H1 (cell line): ENCODE measurements around the gene THADA.

Experiments
- EGR1 ChIP-seq: IDR thresholded peaks from 2 replicates; pipeline ENCODE4 v1.6.1; 2011; ENCODE audit warnings: low read depth, low read length, borderline replicate concordance
- EP300 ChIP-seq, 2 experiments: IDR thresholded peaks; 1 replicate in 1 of 2; 2 replicates in 1 of 2; pipeline ENCODE4 v1.6.1; 2011 to 2012; ENCODE audit warnings: low read depth in 2 of 2, low read length in 2 of 2, mild to moderate bottlenecking in 2 of 2, borderline replicate concordance in 1 of 2, inconsistent platforms in 1 of 2, moderate library complexity in 1 of 2
- EZH2 ChIP-seq: fragments of 200-600 bp; sonication (generic); IDR thresholded peaks from 2 replicates; pipeline ENCODE4 v1.7.1; 2012; ENCODE audit warnings: low read depth, mild to moderate bottlenecking, moderate library complexity, low read length, inconsistent platforms; ENCODE audit not compliant: severe bottlenecking
- GABPA ChIP-seq: IDR thresholded peaks from 2 replicates; pipeline ENCODE4 v1.6.1; 2011; ENCODE audit warnings: mild to moderate bottlenecking, low read length, moderate library complexity, borderline replicate concordance; ENCODE audit not compliant: insufficient read depth
- HDAC6 ChIP-seq: IDR thresholded peaks from one replicate; pipeline ENCODE4 v1.7.1; 2012; ENCODE audit warnings: low read depth, mild to moderate bottlenecking, inconsistent platforms, low read length, moderate library complexity
- KDM5A ChIP-seq: fragments of 200-600 bp; IDR thresholded peaks from 2 replicates; pipeline ENCODE4 v1.7.1; 2012; ENCODE audit warnings: mild to moderate bottlenecking, low read length, inconsistent platforms, mixed read lengths
- POLR2A ChIP-seq, 2 experiments: IDR thresholded peaks; 1 replicate in 1 of 2; 2 replicates in 1 of 2; pipeline ENCODE4 v1.6.1; 2011; ENCODE audit warnings: low read depth in 2 of 2, low read length in 2 of 2, mild to moderate bottlenecking in 2 of 2; ENCODE audit errors: control extremely low read depth in 1 of 2
- POLR2AphosphoS5 ChIP-seq: IDR thresholded peaks from 2 replicates; pipeline ENCODE4 v1.6.1; 2011; ENCODE audit warnings: low read depth, low read length
- SRF ChIP-seq: IDR thresholded peaks from 2 replicates; pipeline ENCODE4 v1.6.1; 2011; ENCODE audit warnings: mild to moderate bottlenecking, low read depth, low read length, moderate library complexity
- TAF1 ChIP-seq: IDR thresholded peaks from 2 replicates; pipeline ENCODE4 v1.6.1; 2011; ENCODE audit warnings: mild to moderate bottlenecking, low read depth, low read length
- TCF12 ChIP-seq: IDR thresholded peaks from 2 replicates; pipeline ENCODE4 v1.6.1; 2011; ENCODE audit warnings: low read depth, mild to moderate bottlenecking, low read length
- TF ChIP-seq, protein P1 (sequence below), 3 experiments: IDR thresholded peaks; 1 replicate in 2 of 3; 2 replicates in 1 of 3; pipeline versions ENCODE4 v1.5.1 to v1.6.1; 2011; ENCODE audit warnings: low read length in 3 of 3, mild to moderate bottlenecking in 3 of 3, inconsistent platforms in 2 of 3, low read depth in 1 of 3, moderate library complexity in 1 of 3; ENCODE audit not compliant: insufficient read depth in 1 of 3; ENCODE audit errors: control extremely low read depth in 1 of 3
- TF ChIP-seq, protein P2 (sequence below): IDR thresholded peaks from 2 replicates; pipeline ENCODE4 v1.6.1; 2011; ENCODE audit warnings: low read length, improper control_type of control experiment

DNA sequence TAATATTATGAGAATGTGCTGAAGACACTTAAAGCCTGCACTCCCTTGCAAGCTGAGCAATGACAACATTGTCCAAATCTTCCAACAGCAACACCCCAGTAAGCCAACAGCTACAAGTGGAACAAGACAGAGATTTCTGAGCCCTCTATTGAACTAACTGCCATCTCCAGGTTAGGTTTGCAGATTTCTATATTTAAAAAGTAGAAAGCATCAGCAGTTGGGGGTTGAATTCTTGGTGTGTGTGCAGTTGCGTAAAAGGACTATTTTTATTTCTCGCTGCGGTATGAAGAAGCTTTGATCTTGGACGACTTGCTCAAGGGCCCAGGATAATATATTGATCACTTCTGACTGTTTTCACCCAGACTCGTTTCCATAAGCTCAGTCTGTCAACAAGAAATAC, 263.2 kb downstream of the THADA start:
- TF ChIP-seq GABPA (no peak), POLR2AphosphoS5 (no peak), POLR2A (IDR thresholded peaks at IDR 0.05; ENCODE audit: control extremely low read depth in 1 of 2, low read depth in 2 of 2, low read length in 2 of 2) (no peak), EZH2 (no peak), KDM5A (no peak), TAF1 (no peak), HDAC6 (no peak), TCF12 (no peak), EGR1 (no peak), EP300 (IDR thresholded peaks at IDR 0.05; ENCODE audit: borderline replicate concordance in 1 of 2, low read depth in 2 of 2, low read length in 2 of 2) (no peak), SRF (no peak)
- TF ChIP-seq, protein P1, sequence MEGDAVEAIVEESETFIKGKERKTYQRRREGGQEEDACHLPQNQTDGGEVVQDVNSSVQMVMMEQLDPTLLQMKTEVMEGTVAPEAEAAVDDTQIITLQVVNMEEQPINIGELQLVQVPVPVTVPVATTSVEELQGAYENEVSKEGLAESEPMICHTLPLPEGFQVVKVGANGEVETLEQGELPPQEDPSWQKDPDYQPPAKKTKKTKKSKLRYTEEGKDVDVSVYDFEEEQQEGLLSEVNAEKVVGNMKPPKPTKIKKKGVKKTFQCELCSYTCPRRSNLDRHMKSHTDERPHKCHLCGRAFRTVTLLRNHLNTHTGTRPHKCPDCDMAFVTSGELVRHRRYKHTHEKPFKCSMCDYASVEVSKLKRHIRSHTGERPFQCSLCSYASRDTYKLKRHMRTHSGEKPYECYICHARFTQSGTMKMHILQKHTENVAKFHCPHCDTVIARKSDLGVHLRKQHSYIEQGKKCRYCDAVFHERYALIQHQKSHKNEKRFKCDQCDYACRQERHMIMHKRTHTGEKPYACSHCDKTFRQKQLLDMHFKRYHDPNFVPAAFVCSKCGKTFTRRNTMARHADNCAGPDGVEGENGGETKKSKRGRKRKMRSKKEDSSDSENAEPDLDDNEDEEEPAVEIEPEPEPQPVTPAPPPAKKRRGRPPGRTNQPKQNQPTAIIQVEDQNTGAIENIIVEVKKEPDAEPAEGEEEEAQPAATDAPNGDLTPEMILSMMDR (IDR thresholded peaks at IDR 0.05; ENCODE audit: control extremely low read depth in 1 of 3, insufficient read depth in 1 of 3, low read depth in 1 of 3, low read length in 3 of 3): no peak
- TF ChIP-seq, protein P2, sequence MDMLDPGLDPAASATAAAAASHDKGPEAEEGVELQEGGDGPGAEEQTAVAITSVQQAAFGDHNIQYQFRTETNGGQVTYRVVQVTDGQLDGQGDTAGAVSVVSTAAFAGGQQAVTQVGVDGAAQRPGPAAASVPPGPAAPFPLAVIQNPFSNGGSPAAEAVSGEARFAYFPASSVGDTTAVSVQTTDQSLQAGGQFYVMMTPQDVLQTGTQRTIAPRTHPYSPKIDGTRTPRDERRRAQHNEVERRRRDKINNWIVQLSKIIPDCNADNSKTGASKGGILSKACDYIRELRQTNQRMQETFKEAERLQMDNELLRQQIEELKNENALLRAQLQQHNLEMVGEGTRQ: no peak
